22Rv1 (cell line): Measurements from ENCODE around the gene THRB.

Experiments used
- H3K27ac ChIP-seq: fragments of 450-650 bp; 2 replicates; pipeline ENCODE4 v1.5.1; 2017
- CTCF ChIP-seq: fragments of 450-650 bp; IDR thresholded peaks from 2 replicates; pipeline ENCODE4 v1.5.1; 2017; ENCODE audit warnings: mild to moderate bottlenecking
- ZFX ChIP-seq: fragments of 450-650 bp; IDR thresholded peaks from 2 replicates; pipeline ENCODE4 v1.6.1; 2017; ENCODE audit warnings: antibody characterized with exemption, borderline replicate concordance

Gene THRB

GRCh38 chr3:24151594-24151993, 343.1 kb downstream of the THRB start:
- no peak overlapping the region for H3K27ac ChIP-seq

GRCh38 chr3:24149032-24149431, 345.6 kb downstream of the THRB start:
- no peak overlapping the region for H3K27ac ChIP-seq
- TF ChIP-seq CTCF = peak; percentile 34; the same call in 1 of the 2 replicates
- TF ChIP-seq ZFX = no peak

More at GRCh38 chr3:24151594-24151993, 343.1 kb downstream of the THRB start:
- TF ChIP-seq ZFX = no peak
- no peak for TF ChIP-seq CTCF

GRCh38 chr3:24145981-24146822, 348.4 kb downstream of the THRB start:
- TF ChIP-seq CTCF (no peak), ZFX (no peak)

GRCh38 chr3:24145481-24145880, 349.2 kb downstream of the THRB start:
- TF ChIP-seq ZFX (no peak), CTCF (no peak)
- 0 out of 2 replicates have a peak overlapping the region, but pooled peaks have one; percentile 7 for H3K27ac ChIP-seq

More at GRCh38 chr3:24145981-24146822, 348.4 kb downstream of the THRB start:
- H3K27ac ChIP-seq = 0 out of 2 replicates have a peak overlapping the region, but pooled peaks have one; percentile 7

- H3K27ac ChIP-seq = peak overlapping the region; percentile 89
- TF ChIP-seq ZFX (no peak), CTCF (no peak)
These were observed 352.5 kb downstream of the THRB start for GRCh38 chr3:24142127-24142526.

GRCh38 chr3:24141548-24141947, 353.1 kb downstream of the THRB start:
- peak overlapping the region; percentile 89 for H3K27ac ChIP-seq
- no peak for TF ChIP-seq ZFX
- no peak for TF ChIP-seq CTCF
